ENCODE results near the gene VIM. TPM values are rescaled to one million over a fixed set of nuclear protein-coding genes. Genes with fewer than 3 reads are reported as not detected.

The VIM gene
- total and polyA plus RNA-seq, 12 donors = 232 to 834 (median 375) TPM

DNA sequence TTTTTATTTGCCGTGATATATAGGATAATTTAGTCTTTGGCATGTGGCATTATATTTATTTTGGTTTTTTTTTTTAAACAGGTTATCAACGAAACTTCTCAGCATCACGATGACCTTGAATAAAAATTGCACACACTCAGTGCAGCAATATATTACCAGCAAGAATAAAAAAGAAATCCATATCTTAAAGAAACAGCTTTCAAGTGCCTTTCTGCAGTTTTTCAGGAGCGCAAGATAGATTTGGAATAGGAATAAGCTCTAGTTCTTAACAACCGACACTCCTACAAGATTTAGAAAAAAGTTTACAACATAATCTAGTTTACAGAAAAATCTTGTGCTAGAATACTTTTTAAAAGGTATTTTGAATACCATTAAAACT is 9.1 kb downstream of the VIM start:
- Histone ChIP-seq H3K4me3 (no peak overlapping the region), H3K9me3 (peaks cover 0 to 12% (median 0%) of the 10 kb centered on the region in 11 donors), H3K27me3 (no peaks in the 10 kb centered on the region), H3K36me3 (peaks cover 0 to 66% (median 45%) of the 10 kb centered on the region in 9 donors), H3K27ac (no peak overlapping the region), H3K4me1 (peaks cover 5 to 55% (median 49%) of the 10 kb centered on the region in 9 donors)
- ATAC-seq (no peak), DNase-seq (no peak)
- 70 to 73% methylated on average over 5 of the region's 5 CpGs for WGBS, 2 donors
- intact Hi-C loops (cut with DNase I) = no loop called here
- no peak for TF ChIP-seq CTCF (IDR thresholded peaks at IDR 0.05)

DNA sequence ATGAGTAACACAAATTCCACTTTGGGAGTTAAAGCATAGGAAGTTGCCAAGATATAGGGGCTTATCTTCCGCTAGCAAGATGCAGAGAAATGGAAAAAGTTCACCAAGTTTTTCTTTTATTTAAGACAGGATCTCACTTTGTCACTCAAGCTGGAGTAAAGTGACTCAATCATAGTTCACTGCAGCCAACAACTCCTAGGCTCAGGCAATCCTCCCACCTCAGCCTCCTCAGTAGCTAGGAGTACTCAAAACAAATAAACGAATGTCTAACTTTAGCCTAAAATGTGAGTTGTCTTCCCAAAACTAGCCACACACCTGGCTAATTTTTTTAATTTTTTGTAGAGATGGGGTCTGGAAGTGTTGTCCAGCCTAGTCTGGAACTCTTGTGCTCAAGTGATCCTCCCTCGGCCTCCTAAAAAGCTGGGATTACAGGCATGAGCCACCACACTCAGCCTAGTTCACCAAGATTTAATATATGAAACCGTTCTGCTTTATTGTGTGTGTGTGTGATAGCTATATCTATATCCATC is 9.9 kb downstream of the VIM start:
- no peaks in the 10 kb centered on the region for H3K27me3 ChIP-seq
- H3K4me1 ChIP-seq = peaks cover 5 to 46% (median 41%) of the 10 kb centered on the region in 9 donors
- TF ChIP-seq CTCF (IDR thresholded peaks at IDR 0.05) = no peak
- peaks cover 0 to 15% (median 0%) of the 10 kb centered on the region in 11 donors for H3K9me3 ChIP-seq
- H3K27ac ChIP-seq = peak overlapping the region in 1 of 10 donors; percentile 41
- H3K4me3 ChIP-seq = no peak overlapping the region
- peak in 3 of 8 donors; percentile 12 to 24 (median 21) for ATAC-seq
- H3K36me3 ChIP-seq = peaks cover 0 to 58% (median 37%) of the 10 kb centered on the region in 9 donors
- DNase-seq = no peak
- intact Hi-C loops (cut with DNase I) = no loop called here
- WGBS, 2 donors = 78 to 80% methylated on average over 4 of the region's 4 CpGs

DNA sequence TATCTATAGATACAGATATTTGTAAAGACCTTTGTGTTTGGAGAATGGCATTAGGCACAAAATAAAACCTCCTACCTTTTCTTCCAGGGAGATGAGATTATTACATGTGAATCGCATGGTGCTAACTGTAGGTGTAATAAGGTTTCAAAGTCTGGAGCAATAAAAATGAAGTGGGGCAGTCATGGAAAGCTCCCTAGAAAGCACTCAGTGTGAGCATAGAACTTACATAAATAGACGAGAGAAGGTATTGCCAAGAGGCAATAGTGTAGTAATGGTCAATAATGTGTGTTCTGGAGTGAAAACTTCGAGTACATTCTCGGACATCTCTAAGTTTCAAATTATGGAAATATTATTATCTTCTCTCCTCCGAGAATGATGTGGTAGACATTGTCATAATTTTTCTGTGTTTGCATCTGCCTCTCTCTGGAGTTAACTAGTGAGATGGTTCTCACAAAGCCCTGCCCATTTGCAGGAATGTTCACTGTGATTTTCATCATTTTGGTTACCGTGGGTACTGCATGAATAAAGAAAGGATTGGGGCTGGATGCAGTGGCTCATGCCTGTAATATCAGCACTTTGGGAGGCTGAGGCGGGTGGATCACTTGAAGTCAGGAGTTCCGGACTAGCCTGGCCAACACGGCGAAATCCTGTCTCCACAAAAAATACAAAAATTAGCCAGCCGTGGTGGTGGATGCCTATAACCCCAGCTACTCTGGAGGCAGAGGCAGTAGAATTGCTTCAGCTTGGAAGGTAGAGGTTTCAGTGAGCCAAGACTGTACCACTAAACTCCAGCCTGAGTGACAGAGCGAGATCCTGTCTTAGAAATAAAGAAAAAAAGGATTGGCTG is 10.6 kb downstream of the VIM start:
- TF ChIP-seq CTCF (IDR thresholded peaks at IDR 0.05) = no peak
- H3K4me1 ChIP-seq = peaks cover 5 to 39% (median 34%) of the 10 kb centered on the region in 9 donors
- peak in 5 of 8 donors; percentile 22 to 51 (median 26) for ATAC-seq
- no peaks in the 10 kb centered on the region for H3K27me3 ChIP-seq
- WGBS, 2 donors = 57 to 66% methylated on average over 12 of the region's 12 CpGs
- peaks cover 0 to 15% (median 0%) of the 10 kb centered on the region in 11 donors for H3K9me3 ChIP-seq
- peak overlapping the region in 1 of 10 donors; percentile 41 for H3K27ac ChIP-seq
- intact Hi-C loops (cut with DNase I) = no loop called here
- H3K36me3 ChIP-seq = peaks cover 0 to 51% (median 34%) of the 10 kb centered on the region in 9 donors
- H3K4me3 ChIP-seq = no peak overlapping the region
- DNase-seq = no peak

DNA sequence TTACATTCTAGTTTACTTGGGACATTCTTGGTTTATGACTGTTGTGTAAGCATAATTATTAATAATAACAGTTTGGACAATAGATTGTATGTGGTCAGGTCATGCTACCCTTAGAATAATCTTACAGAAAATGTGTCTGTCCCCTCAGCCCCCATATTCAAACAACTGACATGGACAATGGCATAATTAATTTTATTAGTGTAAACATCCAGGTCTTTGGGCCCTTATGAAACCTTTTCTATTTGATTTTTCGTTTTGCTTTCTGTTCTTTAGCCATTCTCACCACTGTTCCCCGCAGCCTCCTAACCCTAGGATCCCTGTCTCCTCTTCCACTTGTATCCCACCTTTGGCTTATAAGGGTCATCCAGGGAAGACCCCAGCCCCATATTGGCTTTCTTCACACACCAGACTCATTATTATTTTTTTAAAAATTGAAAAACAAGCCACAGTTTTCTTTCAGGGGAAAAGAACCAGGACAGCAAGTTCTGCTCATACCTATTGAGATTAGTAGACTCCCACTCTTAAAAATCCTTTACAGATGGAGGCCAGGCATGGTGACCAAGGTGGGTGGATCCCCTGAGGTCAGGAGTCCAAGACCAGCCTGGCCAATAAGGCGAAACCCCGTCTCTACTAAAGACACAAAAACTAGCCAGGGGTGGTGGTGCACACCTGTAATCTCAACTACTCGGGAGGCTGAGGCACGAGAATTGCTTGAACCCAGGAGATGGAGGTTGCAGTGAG is 11.5 kb downstream of the VIM start:
- Histone ChIP-seq H3K27ac (peak overlapping the region in 1 of 10 donors; percentile 41), H3K27me3 (no peaks in the 10 kb centered on the region), H3K4me1 (peaks cover 0 to 31% (median 25%) of the 10 kb centered on the region in 9 donors), H3K36me3 (peaks cover 0 to 42% (median 26%) of the 10 kb centered on the region in 9 donors), H3K4me3 (no peak overlapping the region), H3K9me3 (peaks cover 0 to 15% (median 0%) of the 10 kb centered on the region in 11 donors)
- intact Hi-C loops (cut with DNase I) = loop anchor here in 1 of 10 donors (5.0 kb wide), 1 partner anchor 382 kb away; no protein-coding TSS in a partner anchor
- ATAC-seq (no peak), DNase-seq (no peak)
- 93% methylated on average over 6 of the region's 6 CpGs for WGBS, 2 donors
- no peak for TF ChIP-seq CTCF (IDR thresholded peaks at IDR 0.05)
